Gastroesophageal sphincter (tissue), 3 donors: ENCODE data around the gene ADGRF3.

Experiments
- CTCF ChIP-seq, 4 experiments: fragments of 200-600 bp in 2 of 4; fragments of 450-650 bp in 2 of 4; sonication (generic) in 1 of 4; IDR thresholded peaks; one replicate each; pipeline ENCODE4 v1.5.1; 2017 to 2019; ENCODE audit warnings: antibody characterized with exemption in 4 of 4, mild to moderate bottlenecking in 2 of 4, moderate library complexity in 2 of 4
- EP300 ChIP-seq: sonication (generic); formaldehyde crosslinking; IDR thresholded peaks from one replicate; pipeline ENCODE4 v1.6.1; 2017; ENCODE audit warnings: antibody characterized with exemption, mild to moderate bottlenecking
- POLR2A ChIP-seq, 2 donors: fragments of 450-650 bp; IDR thresholded peaks; one replicate each; pipeline ENCODE4 v1.6.1; 2017; ENCODE audit warnings: antibody characterized with exemption in 2 of 2, mild to moderate bottlenecking in 2 of 2, moderate library complexity in 1 of 2
- POLR2AphosphoS5 ChIP-seq: sonication (generic); formaldehyde crosslinking; IDR thresholded peaks from one replicate; pipeline ENCODE4 v1.6.1; 2017; ENCODE audit warnings: antibody characterized with exemption

DNA sequence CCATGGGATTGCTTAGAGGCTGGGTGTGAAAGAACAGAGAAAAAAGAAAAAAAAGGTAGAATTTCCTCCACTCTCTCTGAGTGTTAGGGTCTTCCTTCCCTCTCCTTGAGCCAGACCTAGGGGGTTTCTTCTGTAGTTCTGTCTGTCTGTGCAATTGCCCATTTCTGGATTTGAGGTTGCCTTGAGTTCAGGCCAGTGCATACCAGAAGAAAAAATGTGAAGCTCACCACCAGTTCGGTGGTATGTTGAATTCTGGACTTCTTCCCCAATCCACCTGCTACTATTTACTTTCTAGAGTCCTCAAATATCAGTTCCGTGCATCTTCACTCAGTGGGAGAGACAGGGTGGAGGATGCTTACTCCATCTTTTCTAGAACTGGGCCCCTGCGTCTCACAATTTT, 16.0 kb downstream of the ADGRF3 start:
- TF ChIP-seq CTCF (IDR thresholded peaks at IDR 0.05) (no peak), POLR2A (IDR thresholded peaks at IDR 0.05) (no peak), POLR2AphosphoS5 (no peak), EP300 (no peak)
